ENCODE results near the gene TPCN2.

The TPCN2 gene

GRCh38 chr11:69114811-69115523, 66.2 kb downstream of the TPCN2 start:
- no peak overlapping the region for H3K27ac ChIP-seq
- no peaks in the 10 kb centered on the region for H3K9me3 ChIP-seq
- H3K27me3 ChIP-seq = no peaks in the 10 kb centered on the region
- H3K4me1 ChIP-seq (ENCODE audit: control insufficient read depth in 1 of 2, insufficient read depth in 1 of 2, low read depth in 1 of 2, low read length in 1 of 2) = no peaks in the 10 kb centered on the region
- TF ChIP-seq, protein P1, sequence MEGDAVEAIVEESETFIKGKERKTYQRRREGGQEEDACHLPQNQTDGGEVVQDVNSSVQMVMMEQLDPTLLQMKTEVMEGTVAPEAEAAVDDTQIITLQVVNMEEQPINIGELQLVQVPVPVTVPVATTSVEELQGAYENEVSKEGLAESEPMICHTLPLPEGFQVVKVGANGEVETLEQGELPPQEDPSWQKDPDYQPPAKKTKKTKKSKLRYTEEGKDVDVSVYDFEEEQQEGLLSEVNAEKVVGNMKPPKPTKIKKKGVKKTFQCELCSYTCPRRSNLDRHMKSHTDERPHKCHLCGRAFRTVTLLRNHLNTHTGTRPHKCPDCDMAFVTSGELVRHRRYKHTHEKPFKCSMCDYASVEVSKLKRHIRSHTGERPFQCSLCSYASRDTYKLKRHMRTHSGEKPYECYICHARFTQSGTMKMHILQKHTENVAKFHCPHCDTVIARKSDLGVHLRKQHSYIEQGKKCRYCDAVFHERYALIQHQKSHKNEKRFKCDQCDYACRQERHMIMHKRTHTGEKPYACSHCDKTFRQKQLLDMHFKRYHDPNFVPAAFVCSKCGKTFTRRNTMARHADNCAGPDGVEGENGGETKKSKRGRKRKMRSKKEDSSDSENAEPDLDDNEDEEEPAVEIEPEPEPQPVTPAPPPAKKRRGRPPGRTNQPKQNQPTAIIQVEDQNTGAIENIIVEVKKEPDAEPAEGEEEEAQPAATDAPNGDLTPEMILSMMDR (IDR thresholded peaks at IDR 0.05) = no peak
- H3K4me3 ChIP-seq (ENCODE audit: low read depth in 1 of 2, low read length in 1 of 2) = no peak overlapping the region
- no peaks in the 10 kb centered on the region for H3K36me3 ChIP-seq

DNA sequence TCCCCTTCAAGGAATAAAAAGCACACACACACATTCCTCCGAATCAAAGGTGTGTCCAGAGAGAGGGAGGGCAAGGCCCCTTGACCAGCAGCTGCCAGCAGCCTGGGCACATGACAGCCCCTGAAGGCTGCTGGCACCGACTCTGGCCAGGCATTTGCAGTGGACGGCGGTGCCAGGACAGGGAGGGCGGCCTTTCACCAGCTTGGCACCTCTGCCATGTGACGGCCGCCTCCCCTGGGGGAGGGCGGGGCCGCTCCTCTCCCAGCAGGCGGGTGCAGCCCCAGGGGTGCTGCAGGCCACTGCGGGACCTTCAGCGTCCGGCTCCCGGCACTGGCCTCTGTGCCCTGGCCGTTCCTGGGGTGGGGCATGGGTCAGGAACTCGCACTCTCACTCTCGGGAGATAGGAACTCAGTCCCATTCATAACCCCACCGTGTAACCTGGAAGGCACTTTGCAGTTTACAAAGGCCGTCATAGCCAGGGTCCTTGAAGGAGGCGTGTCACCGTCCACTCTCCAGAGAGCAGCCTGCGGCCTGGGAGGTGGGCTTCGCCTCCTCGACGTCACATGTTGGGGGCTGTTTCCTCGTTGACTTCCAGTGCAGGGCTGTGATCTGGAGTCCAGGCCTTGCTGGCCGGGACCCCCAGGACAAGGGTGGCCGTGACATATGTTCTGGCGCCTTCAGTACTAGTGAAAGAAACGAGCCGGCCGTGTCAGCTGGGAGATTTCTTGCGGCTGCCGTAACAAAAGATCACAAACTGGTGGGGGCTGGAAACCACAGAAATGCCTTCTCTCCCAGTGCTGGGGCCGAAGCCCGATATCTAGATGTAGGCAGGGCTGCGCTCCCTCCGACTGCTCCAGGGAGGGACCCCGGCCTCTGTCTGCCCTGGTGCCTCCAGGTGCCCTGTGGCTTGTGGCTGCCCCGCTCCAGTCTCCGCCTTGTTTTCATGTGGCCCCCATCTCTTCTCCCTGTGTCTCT, 67.1 kb downstream of the TPCN2 start:
- TF ChIP-seq, protein P1 (IDR thresholded peaks at IDR 0.05) = no peak
- no peaks in the 10 kb centered on the region for H3K36me3 ChIP-seq
- H3K27me3 ChIP-seq = no peaks in the 10 kb centered on the region
- H3K4me3 ChIP-seq (ENCODE audit: low read depth in 1 of 2, low read length in 1 of 2) = no peak overlapping the region
- H3K9me3 ChIP-seq = no peaks in the 10 kb centered on the region
- H3K27ac ChIP-seq = no peak overlapping the region
- no peaks in the 10 kb centered on the region for H3K4me1 ChIP-seq (ENCODE audit: control insufficient read depth in 1 of 2, insufficient read depth in 1 of 2, low read depth in 1 of 2, low read length in 1 of 2)

- TF ChIP-seq, protein P1 (IDR thresholded peaks at IDR 0.05) = no peak
- no peak overlapping the region for H3K4me3 ChIP-seq (ENCODE audit: low read depth in 1 of 2, low read length in 1 of 2)
- no peak overlapping the region for H3K27ac ChIP-seq
- no peaks in the 10 kb centered on the region for H3K36me3 ChIP-seq
- no peaks in the 10 kb centered on the region for H3K9me3 ChIP-seq
- no peaks in the 10 kb centered on the region for H3K4me1 ChIP-seq (ENCODE audit: control insufficient read depth in 1 of 2, insufficient read depth in 1 of 2, low read depth in 1 of 2, low read length in 1 of 2)
- H3K27me3 ChIP-seq = no peaks in the 10 kb centered on the region
Measured at GRCh38 chr11:69116671-69117070, 67.9 kb downstream of the TPCN2 start.

DNA sequence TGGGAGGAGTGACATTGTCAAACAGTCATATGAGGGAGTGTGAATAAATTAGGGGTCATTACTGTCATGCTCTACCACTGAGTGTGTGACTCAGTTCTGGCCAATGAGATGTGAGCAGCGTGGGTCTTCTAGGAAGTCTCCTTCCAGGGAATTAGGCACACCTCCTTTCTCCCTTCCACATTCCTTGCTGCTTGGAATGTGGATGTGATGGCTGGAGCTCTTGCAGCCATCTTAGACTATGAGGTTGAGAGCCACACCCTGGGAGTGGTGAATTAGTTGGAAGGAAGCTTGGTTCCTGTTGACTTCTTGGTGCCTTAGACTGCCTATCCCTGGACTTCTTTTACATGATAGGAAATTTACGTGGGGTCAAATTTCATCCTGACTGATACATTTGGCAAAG, 70.5 kb downstream of the TPCN2 start:
- Histone ChIP-seq H3K4me1 (ENCODE audit: control insufficient read depth in 1 of 2, insufficient read depth in 1 of 2, low read depth in 1 of 2, low read length in 1 of 2) (no peaks in the 10 kb centered on the region), H3K4me3 (ENCODE audit: low read depth in 1 of 2, low read length in 1 of 2) (no peak overlapping the region), H3K36me3 (no peaks in the 10 kb centered on the region), H3K27ac (no peak overlapping the region), H3K27me3 (peaks cover 14% of the 10 kb centered on the region), H3K9me3 (no peaks in the 10 kb centered on the region)
- TF ChIP-seq, protein P1 (IDR thresholded peaks at IDR 0.05) = no peak

DNA sequence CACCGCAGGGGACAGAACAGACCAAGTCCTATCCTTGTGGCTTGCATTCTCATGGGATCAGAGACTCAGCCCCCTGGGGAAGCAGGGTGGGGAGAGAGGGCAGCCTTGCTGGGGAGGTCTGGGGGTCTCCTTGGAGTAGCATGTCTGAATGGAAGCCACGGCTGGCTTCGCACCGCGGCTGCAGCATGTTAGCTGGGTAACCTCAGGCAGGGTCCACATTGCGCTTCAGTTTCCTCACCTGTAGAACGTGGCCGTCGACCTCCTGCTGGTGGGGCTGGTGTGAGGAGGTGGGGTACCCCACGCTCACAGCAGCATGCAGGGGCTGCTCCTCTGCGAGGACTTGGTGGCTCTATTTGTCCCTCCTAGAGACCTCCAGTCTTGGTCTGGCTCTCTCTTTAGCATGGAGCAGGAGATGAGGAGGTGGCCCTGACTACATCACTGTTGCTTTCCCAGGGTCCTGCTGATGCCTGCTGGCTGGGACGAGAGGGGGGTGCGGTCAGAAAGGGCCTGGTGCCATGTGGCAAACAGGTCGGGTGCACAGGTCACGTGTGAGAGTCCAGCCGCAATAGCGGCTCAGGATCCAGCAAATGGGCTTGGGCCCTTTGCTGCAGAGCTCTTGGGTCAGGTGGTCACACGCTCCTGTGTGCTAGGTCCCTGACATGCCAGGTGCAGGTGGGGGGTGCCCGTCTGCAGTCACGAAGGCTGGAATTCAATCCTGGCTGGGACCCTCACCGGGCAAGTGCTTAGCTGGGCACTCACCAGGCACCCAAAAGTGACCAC, 71.6 kb downstream of the TPCN2 start:
- Histone ChIP-seq H3K4me1 (ENCODE audit: control insufficient read depth in 1 of 2, insufficient read depth in 1 of 2, low read depth in 1 of 2, low read length in 1 of 2) (no peaks in the 10 kb centered on the region), H3K9me3 (no peaks in the 10 kb centered on the region), H3K4me3 (ENCODE audit: low read depth in 1 of 2, low read length in 1 of 2) (no peak overlapping the region), H3K27ac (no peak overlapping the region), H3K27me3 (peaks cover 14% of the 10 kb centered on the region), H3K36me3 (no peaks in the 10 kb centered on the region)
- TF ChIP-seq, protein P1 (IDR thresholded peaks at IDR 0.05) = no peak
